Measurements from ENCODE around the gene GBGT1.
"Not testable (repeated sequence)": the region's sequence is repeated elsewhere in the genome, so short reads cannot be mapped to it uniquely, and the experiment has no call there.

The GBGT1 gene

GRCh38 chr9:133200631-133201030, 36.9 kb upstream of the GBGT1 start:
- no peak for DNase-seq (ENCODE audit: low read depth)
- no peak overlapping the region for H3K4me3 ChIP-seq (ENCODE audit: low read depth, low read length)

- no peak for DNase-seq (ENCODE audit: low read depth)
- peak overlapping the region; percentile 2 for H3K4me3 ChIP-seq (ENCODE audit: low read depth, low read length)
These were observed 36.1 kb upstream of the GBGT1 start for GRCh38 chr9:133199648-133200321.

- no peak for DNase-seq (ENCODE audit: low read depth)
- no peak overlapping the region for H3K4me3 ChIP-seq (ENCODE audit: low read depth, low read length)
These were observed 31.3 kb upstream of the GBGT1 start for GRCh38 chr9:133195029-133195428.

- no peak for DNase-seq (ENCODE audit: low read depth)
- H3K4me3 ChIP-seq (ENCODE audit: low read depth, low read length) = no peak overlapping the region
These were observed 30.9 kb upstream of the GBGT1 start for GRCh38 chr9:133194597-133194996.

- DNase-seq (ENCODE audit: low read depth) = no peak
- no peak overlapping the region for H3K4me3 ChIP-seq (ENCODE audit: low read depth, low read length)
These were observed 28.3 kb upstream of the GBGT1 start for GRCh38 chr9:133191989-133192388.

GRCh38 chr9:133189826-133190225, 26.1 kb upstream of the GBGT1 start:
- no peak overlapping the region for H3K4me3 ChIP-seq (ENCODE audit: low read depth, low read length)
- no peak for DNase-seq (ENCODE audit: low read depth)

GRCh38 chr9:133188843-133189180, 25.1 kb upstream of the GBGT1 start:
- no peak for DNase-seq (ENCODE audit: low read depth)

GRCh38 chr9:133188006-133188842, 24.5 kb upstream of the GBGT1 start:
- DNase-seq (ENCODE audit: low read depth) = no peak

More at GRCh38 chr9:133188843-133189180, 25.1 kb upstream of the GBGT1 start:
- no peak overlapping the region for H3K4me3 ChIP-seq (ENCODE audit: low read depth, low read length)

GRCh38 chr9:133187561-133188005, 23.9 kb upstream of the GBGT1 start:
- no peak for DNase-seq (ENCODE audit: low read depth)
- H3K4me3 ChIP-seq (ENCODE audit: low read depth, low read length) = no peak overlapping the region

More at GRCh38 chr9:133188006-133188842, 24.5 kb upstream of the GBGT1 start:
- no peak overlapping the region for H3K4me3 ChIP-seq (ENCODE audit: low read depth, low read length)

- DNase-seq (ENCODE audit: low read depth) = no peak
- no peak overlapping the region for H3K4me3 ChIP-seq (ENCODE audit: low read depth, low read length)
These were observed 23.0 kb upstream of the GBGT1 start for GRCh38 chr9:133186736-133187135.

GRCh38 chr9:133184971-133185370, 21.3 kb upstream of the GBGT1 start:
- DNase-seq (ENCODE audit: low read depth) = no peak
- H3K4me3 ChIP-seq (ENCODE audit: low read depth, low read length) = no peak overlapping the region

- no peak for DNase-seq (ENCODE audit: low read depth)
- H3K4me3 ChIP-seq (ENCODE audit: low read depth, low read length) = no peak overlapping the region
These were observed 18.4 kb upstream of the GBGT1 start for GRCh38 chr9:133182151-133182550.

- DNase-seq (ENCODE audit: low read depth) = no peak
- no peak overlapping the region for H3K4me3 ChIP-seq (ENCODE audit: low read depth, low read length)
These were observed 17.8 kb upstream of the GBGT1 start for GRCh38 chr9:133181561-133181960.

GRCh38 chr9:133180953-133181352, 17.2 kb upstream of the GBGT1 start:
- no peak for DNase-seq (ENCODE audit: low read depth)
- no peak overlapping the region for H3K4me3 ChIP-seq (ENCODE audit: low read depth, low read length)

- no peak for DNase-seq (ENCODE audit: low read depth)
- H3K4me3 ChIP-seq (ENCODE audit: low read depth, low read length) = no peak overlapping the region
These were observed 9.3 kb upstream of the GBGT1 start for GRCh38 chr9:133173056-133173455.

- no peak overlapping the region for H3K4me3 ChIP-seq (ENCODE audit: low read depth, low read length)
- DNase-seq (ENCODE audit: low read depth) = no peak
These were observed 7.6 kb upstream of the GBGT1 start for GRCh38 chr9:133171161-133171961.

GRCh38 chr9:133170716-133171115, 7.0 kb upstream of the GBGT1 start:
- no peak overlapping the region for H3K4me3 ChIP-seq (ENCODE audit: low read depth, low read length)

GRCh38 chr9:133169687-133170086, 6.0 kb upstream of the GBGT1 start:
- not testable (repeated sequence) for H3K4me3 ChIP-seq (ENCODE audit: low read depth, low read length); DNase-seq (ENCODE audit: low read depth)

More at GRCh38 chr9:133170716-133171115, 7.0 kb upstream of the GBGT1 start:
- DNase-seq (ENCODE audit: low read depth) = no peak

- H3K4me3 ChIP-seq (ENCODE audit: low read depth, low read length) = no peak overlapping the region
- DNase-seq (ENCODE audit: low read depth) = no peak
These were observed 5.4 kb upstream of the GBGT1 start for GRCh38 chr9:133169102-133169501.

GRCh38 chr9:133168432-133168831, 4.7 kb upstream of the GBGT1 start:
- no peak overlapping the region for H3K4me3 ChIP-seq (ENCODE audit: low read depth, low read length)
- DNase-seq (ENCODE audit: low read depth) = no peak
